ENCODE measurements around the gene GABRA5.

DNA sequence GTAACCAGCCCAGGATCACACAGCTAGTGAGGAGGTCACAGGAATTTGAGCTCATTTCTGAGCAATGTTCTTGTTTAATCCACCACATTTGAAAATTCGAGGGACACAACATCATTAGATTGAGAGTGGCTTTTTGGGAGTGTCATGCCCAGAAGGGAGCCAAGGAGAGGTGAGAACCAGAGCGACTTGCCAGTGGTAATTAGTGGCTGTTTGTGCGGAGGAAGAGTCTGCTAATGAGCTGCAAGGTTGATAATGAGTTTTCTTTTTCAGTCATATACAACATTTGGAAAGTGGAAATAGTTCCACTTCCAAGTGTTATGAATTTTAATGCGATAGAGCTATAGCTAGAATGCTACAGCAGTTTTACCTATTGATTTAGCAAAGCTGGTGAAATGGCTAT, 19.7 kb downstream of the GABRA5 start:
- TF ChIP-seq EZH2 (IDR thresholded peaks at IDR 0.05; ENCODE audit: low read depth), result no peak
- TF ChIP-seq, protein P1, sequence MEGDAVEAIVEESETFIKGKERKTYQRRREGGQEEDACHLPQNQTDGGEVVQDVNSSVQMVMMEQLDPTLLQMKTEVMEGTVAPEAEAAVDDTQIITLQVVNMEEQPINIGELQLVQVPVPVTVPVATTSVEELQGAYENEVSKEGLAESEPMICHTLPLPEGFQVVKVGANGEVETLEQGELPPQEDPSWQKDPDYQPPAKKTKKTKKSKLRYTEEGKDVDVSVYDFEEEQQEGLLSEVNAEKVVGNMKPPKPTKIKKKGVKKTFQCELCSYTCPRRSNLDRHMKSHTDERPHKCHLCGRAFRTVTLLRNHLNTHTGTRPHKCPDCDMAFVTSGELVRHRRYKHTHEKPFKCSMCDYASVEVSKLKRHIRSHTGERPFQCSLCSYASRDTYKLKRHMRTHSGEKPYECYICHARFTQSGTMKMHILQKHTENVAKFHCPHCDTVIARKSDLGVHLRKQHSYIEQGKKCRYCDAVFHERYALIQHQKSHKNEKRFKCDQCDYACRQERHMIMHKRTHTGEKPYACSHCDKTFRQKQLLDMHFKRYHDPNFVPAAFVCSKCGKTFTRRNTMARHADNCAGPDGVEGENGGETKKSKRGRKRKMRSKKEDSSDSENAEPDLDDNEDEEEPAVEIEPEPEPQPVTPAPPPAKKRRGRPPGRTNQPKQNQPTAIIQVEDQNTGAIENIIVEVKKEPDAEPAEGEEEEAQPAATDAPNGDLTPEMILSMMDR (conservative IDR thresholded peaks at IDR 0.05), result no peak
